Medulla oblongata (tissue), 1 donor: ENCODE data around the gene PDE6D.
"Not testable (repeated sequence)": the region's sequence is repeated elsewhere in the genome, so short reads cannot be mapped to it uniquely, and the experiment has no call there.

Source experiments
- DNase-seq: peaks from one replicate; pipeline ENCODE4 v3.0.0-alpha.2; 2015; ENCODE audit errors: extremely low spot score

PDE6D gene

GRCh38 chr2:231769170-231770136 is 11.6 kb downstream of the PDE6D start:
- DNase-seq = no peak

- no peak for DNase-seq
These were observed 15.6 kb downstream of the PDE6D start for GRCh38 chr2:231765496-231765929.

- peak; percentile 75 for DNase-seq
These were observed 16.3 kb downstream of the PDE6D start for GRCh38 chr2:231764760-231765159.

- no peak for DNase-seq
These were observed 17.0 kb downstream of the PDE6D start for GRCh38 chr2:231764124-231764523.

- no peak for DNase-seq
These were observed 19.3 kb downstream of the PDE6D start for GRCh38 chr2:231761735-231762134.

- DNase-seq = no peak
These were observed 29.0 kb downstream of the PDE6D start for GRCh38 chr2:231752061-231752460.

GRCh38 chr2:231751042-231751815 is 29.9 kb downstream of the PDE6D start:
- DNase-seq = no peak

- DNase-seq = not testable (repeated sequence)
These were observed 32.1 kb downstream of the PDE6D start for GRCh38 chr2:231749016-231749415.

GRCh38 chr2:231748153-231748896 is 32.8 kb downstream of the PDE6D start:
- not testable (repeated sequence) for DNase-seq

- DNase-seq = no peak
These were observed 35.6 kb downstream of the PDE6D start for GRCh38 chr2:231745303-231746038.

GRCh38 chr2:231743376-231744116 is 37.5 kb downstream of the PDE6D start:
- DNase-seq = peak; percentile 23

GRCh38 chr2:231737761-231738160 is 43.3 kb downstream of the PDE6D start:
- DNase-seq = no peak

- no peak for DNase-seq
These were observed 48.5 kb downstream of the PDE6D start for GRCh38 chr2:231732604-231733003.

- no peak for DNase-seq
These were observed 53.5 kb downstream of the PDE6D start for GRCh38 chr2:231727621-231728020.

GRCh38 chr2:231726276-231726675 is 54.8 kb downstream of the PDE6D start:
- no peak for DNase-seq

GRCh38 chr2:231725476-231725875 is 55.6 kb downstream of the PDE6D start:
- DNase-seq = no peak

- no peak for DNase-seq
These were observed 58.3 kb downstream of the PDE6D start for GRCh38 chr2:231722721-231723307.

GRCh38 chr2:231720987-231721966 is 59.8 kb downstream of the PDE6D start:
- peak; percentile 40 for DNase-seq
